Glutamatergic neuron (in vitro differentiated cells): ENCODE data around the gene SRC. TPM values are rescaled to one million over a fixed set of nuclear protein-coding genes. Genes with fewer than 3 reads are reported as not detected.

Source experiments
- DNase-seq: peaks from one replicate; pipeline ENCODE4 v3.0.0; 2022
- H3K27ac Mint-ChIP-seq: one replicate; pipeline ENCODE4 v1.8.0; 2020; ENCODE audit warnings: mild to moderate bottlenecking, mixed read lengths, inconsistent platforms; ENCODE audit not compliant: unreplicated experiment
- H3K27me3 Mint-ChIP-seq: one replicate; pipeline ENCODE4 v1.8.0; 2020; ENCODE audit warnings: mild to moderate bottlenecking, moderate library complexity, mixed read lengths, inconsistent platforms; ENCODE audit not compliant: unreplicated experiment
- H3K36me3 Mint-ChIP-seq: one replicate; pipeline ENCODE4 v1.8.0; 2020; ENCODE audit warnings: mild to moderate bottlenecking, mixed read lengths, inconsistent platforms; ENCODE audit not compliant: unreplicated experiment
- H3K4me1 Mint-ChIP-seq: one replicate; pipeline ENCODE4 v1.8.0; 2020; ENCODE audit warnings: mild to moderate bottlenecking, low read depth, mixed read lengths, inconsistent platforms; ENCODE audit not compliant: unreplicated experiment
- H3K4me3 Mint-ChIP-seq: one replicate; pipeline ENCODE4 v1.8.0; 2020; ENCODE audit warnings: mild to moderate bottlenecking, mixed read lengths, inconsistent platforms; ENCODE audit not compliant: unreplicated experiment
- H3K9me3 Mint-ChIP-seq: one replicate; pipeline ENCODE4 v1.8.0; 2020; ENCODE audit warnings: mild to moderate bottlenecking, moderate library complexity, mixed read lengths, inconsistent platforms; ENCODE audit not compliant: unreplicated experiment
- total RNA-seq: library from RNA; stranded (reverse); fragmentation: NEBNext Ultra II Directional; extraction: Animal tissue kit (Norgen Biotek cat#: 25700); gene quantifications from one replicate; pipeline ENCODE4 v1.2.1, GENCODE V29; 2021; ENCODE audit not compliant: unreplicated experiment
- TF ChIP-seq, protein P1 (sequence below): fragments of 200-600 bp; sonication (generic); IDR thresholded peaks from one replicate; pipeline ENCODE4 v1.5.0; 2021; ENCODE audit not compliant: partially characterized antibody, unreplicated experiment

The SRC gene
- total RNA-seq, 1 donor from 2014 or later = 39.2 TPM

DNA sequence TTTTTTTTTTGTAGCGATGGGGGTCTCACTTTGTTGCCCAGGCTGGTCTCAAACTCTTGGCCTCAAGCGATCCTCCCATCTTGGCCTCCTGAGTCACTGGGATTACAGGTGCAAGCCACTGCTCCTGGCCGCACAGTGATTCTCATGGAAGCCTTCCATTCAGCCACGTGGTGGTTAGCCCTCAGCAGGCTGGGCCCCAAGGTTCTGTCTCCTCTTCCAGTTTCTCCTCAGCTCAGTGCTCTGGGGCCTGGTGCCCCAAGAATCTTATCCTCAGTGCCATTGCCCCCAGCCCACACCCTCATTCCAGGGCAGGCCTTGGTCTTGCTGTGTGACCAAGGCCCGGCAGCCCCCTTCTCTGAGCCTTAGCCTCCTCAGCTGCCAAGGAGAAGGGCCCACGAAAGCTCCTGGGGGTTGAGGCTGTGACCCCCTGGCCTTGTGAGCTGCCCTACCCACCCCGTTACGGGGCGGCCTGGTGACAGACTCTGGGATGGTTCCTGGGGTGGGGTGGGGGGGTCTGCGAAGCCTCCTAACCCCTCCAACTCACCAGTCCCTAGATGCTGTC, 16.4 kb downstream of the SRC start:
- DNase-seq = no peak
- H3K36me3 Mint-ChIP-seq = peaks cover 16% of the 10 kb centered on the region
- H3K9me3 Mint-ChIP-seq = peaks cover 5% of the 10 kb centered on the region
- H3K27ac Mint-ChIP-seq = no peak overlapping the region
- TF ChIP-seq, protein P1, sequence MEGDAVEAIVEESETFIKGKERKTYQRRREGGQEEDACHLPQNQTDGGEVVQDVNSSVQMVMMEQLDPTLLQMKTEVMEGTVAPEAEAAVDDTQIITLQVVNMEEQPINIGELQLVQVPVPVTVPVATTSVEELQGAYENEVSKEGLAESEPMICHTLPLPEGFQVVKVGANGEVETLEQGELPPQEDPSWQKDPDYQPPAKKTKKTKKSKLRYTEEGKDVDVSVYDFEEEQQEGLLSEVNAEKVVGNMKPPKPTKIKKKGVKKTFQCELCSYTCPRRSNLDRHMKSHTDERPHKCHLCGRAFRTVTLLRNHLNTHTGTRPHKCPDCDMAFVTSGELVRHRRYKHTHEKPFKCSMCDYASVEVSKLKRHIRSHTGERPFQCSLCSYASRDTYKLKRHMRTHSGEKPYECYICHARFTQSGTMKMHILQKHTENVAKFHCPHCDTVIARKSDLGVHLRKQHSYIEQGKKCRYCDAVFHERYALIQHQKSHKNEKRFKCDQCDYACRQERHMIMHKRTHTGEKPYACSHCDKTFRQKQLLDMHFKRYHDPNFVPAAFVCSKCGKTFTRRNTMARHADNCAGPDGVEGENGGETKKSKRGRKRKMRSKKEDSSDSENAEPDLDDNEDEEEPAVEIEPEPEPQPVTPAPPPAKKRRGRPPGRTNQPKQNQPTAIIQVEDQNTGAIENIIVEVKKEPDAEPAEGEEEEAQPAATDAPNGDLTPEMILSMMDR = no peak
- H3K4me3 Mint-ChIP-seq = no peak overlapping the region
- H3K27me3 Mint-ChIP-seq = peaks cover 7% of the 10 kb centered on the region
- H3K4me1 Mint-ChIP-seq = peaks cover 7% of the 10 kb centered on the region

DNA sequence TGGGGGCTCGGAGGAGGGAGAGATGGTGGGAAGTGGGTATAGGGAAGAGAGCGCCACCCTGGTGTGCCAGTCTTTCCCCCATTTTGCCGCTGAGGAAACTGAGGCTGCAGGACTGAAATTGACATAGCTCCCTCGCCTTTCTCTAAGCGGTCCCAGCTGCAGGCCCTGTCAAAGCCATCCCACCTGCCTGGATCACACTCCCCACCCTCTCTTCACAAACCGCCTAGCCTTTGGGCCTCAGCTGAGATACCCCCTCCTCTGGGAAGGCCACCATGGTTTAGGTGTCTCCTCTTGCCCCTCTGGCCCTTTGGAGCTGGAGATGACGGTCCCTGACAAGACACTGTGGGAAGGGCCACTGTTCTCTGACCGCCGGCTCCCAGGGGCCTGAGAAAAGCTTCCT, 16.9 kb downstream of the SRC start:
- Mint-ChIP-seq H3K27ac (no peak overlapping the region), H3K27me3 (peaks cover 5% of the 10 kb centered on the region), H3K36me3 (peaks cover 16% of the 10 kb centered on the region), H3K4me1 (peaks cover 4% of the 10 kb centered on the region), H3K4me3 (no peak overlapping the region), H3K9me3 (peaks cover 2% of the 10 kb centered on the region)
- DNase-seq = no peak
- TF ChIP-seq, protein P1 = no peak

DNA sequence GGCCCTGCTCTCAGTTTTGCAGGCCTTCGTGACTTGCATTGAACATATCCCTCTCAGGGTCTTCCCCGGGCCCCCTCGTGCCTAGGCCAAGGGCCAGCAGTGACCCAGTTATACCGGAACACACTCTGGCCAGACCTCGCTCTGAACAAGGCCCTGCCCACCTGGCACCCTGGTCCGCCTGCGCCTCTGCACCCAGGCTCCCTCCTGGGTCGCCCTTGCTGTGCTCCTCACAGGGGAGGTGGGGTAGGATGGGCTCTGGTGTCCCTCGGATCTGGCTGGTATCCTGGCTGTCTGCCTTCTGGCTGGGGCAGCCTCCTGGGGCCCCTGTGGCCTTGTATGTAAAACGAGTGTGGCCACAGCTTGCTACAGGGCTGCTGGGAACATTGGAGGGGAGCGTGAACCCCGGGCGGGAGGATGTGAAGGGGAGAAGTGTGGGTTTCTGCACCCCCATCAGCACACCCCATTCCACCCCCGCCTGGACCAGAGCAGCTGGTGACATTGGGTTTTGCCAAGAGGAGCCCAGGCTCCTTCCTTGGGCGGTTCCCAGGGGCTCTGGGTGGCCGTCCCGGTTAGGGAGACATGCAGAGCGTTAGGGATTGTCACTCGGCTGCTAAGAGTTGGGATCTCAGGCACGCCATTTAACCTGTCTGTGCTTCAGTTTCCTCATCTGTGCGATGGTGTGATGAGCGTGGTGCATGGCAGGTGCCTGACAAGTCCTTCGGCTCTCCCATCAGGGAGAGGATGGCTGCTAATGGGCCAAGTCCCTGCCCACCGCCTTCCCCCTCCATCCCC, 17.5 kb downstream of the SRC start:
- Mint-ChIP-seq H3K27me3 (peaks cover 1% of the 10 kb centered on the region), H3K9me3 (peaks cover 2% of the 10 kb centered on the region), H3K4me1 (peaks cover 4% of the 10 kb centered on the region), H3K27ac (no peak overlapping the region), H3K4me3 (no peak overlapping the region), H3K36me3 (peaks cover 16% of the 10 kb centered on the region)
- DNase-seq = no peak
- TF ChIP-seq, protein P1 = no peak

DNA sequence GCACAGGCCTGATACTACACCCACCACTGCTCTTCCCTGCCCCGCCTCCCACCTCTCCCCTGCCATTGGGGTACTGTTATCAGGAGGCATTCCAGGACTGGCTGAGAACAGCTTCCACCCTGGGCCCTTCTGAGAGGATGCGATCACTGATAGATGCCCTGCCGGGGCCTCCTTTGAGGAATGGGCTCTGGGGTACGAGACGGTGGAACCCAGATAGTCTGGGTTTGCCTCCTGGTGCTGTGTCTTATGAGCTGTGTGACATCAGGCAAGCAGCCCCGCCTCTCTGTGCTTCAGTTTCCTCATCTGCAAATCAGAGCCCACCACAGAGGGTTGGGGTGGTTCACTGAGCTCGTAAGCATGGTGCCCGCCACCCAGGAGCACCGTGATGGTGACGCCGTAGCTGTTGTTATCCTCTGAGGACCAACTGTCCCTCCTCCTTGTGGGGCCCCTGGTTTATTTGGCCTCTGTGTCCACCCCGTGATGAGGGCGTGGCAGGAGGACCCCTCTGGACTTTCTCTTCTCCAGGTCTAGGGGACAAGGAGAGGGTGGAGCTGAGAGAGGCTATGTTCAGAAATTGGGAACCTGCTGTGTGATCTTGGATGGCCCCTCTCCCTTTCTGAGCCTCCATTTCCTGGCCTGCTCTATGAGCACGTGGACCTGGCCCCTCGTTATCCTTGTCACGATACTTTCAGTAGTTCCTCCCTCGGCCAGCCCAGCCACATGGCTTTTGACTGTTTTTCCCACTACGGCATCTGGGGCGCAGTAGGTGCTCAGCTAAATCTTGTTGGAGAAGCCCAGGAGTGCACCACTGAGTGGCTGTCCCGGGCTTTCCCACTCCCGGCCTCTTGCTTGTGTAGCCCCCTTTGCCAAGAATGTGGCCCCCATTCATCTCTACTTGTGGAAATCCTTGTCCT, 18.3 kb downstream of the SRC start:
- Mint-ChIP-seq H3K36me3 (peaks cover 16% of the 10 kb centered on the region), H3K9me3 (peaks cover 2% of the 10 kb centered on the region), H3K27ac (no peak overlapping the region), H3K4me1 (no peaks in the 10 kb centered on the region), H3K27me3 (peaks cover 1% of the 10 kb centered on the region), H3K4me3 (no peak overlapping the region)
- DNase-seq = no peak
- TF ChIP-seq, protein P1 = no peak
